Measurements from ENCODE around the gene TANGO6. TPM values are rescaled to one million over a fixed set of nuclear protein-coding genes. Genes with fewer than 3 reads are reported as not detected.

TANGO6 gene
- total and polyA plus RNA-seq, 2 of the 8 experiments (the other 6 are each of a cell fraction or from before 2014, with no cell fraction given) = 5.0 to 19.5 TPM

GRCh38 chr16:69039333-69039941, 196.1 kb downstream of the TANGO6 start:
- no peak overlapping the region for H3K56ac ChIP-seq (replicated peaks; ENCODE audit: insufficient read length, low read depth, low read length)
- H2BK120ac ChIP-seq (replicated peaks; ENCODE audit: low read depth, low read length) = no peak overlapping the region
- no peak overlapping the region for H3K18ac ChIP-seq (ENCODE audit: extremely low read depth, low read length)
- no peak overlapping the region for H3K4me2 ChIP-seq (ENCODE audit: insufficient read depth in 1 of 2, low read depth in 2 of 2, low read length in 2 of 2)
- no peak overlapping the region for H4K91ac ChIP-seq (replicated peaks; ENCODE audit: insufficient read length, low read length)
- no peak overlapping the region for H2BK12ac ChIP-seq (ENCODE audit: low read depth, low read length)
- DNase-seq (ENCODE audit: low read depth in 1 of 2, low spot score in 2 of 2) = no peak
- H2BK20ac ChIP-seq (ENCODE audit: low read length) = no peak overlapping the region
- no peak overlapping the region for H3K27ac ChIP-seq (ENCODE audit: low read depth, low read length)
- no peak overlapping the region; a peak in 1 of 7 replicates for H3K9ac ChIP-seq (replicated peaks in 1 of 4; ENCODE audit: extremely low read depth in 1 of 4, low read depth in 3 of 4, low read length in 3 of 4)
- H3K14ac ChIP-seq (ENCODE audit: insufficient read length) = no peak overlapping the region
- H4K20me1 ChIP-seq (replicated peaks in 1 of 2; ENCODE audit: control insufficient read depth in 1 of 2, insufficient read depth in 2 of 2, low read length in 2 of 2) = no peaks in the 10 kb centered on the region
- no peaks in the 10 kb centered on the region for H3K23me2 ChIP-seq (ENCODE audit: low read depth, low read length)
- H2AK5ac ChIP-seq (ENCODE audit: low read depth, low read length) = no peak overlapping the region
- peaks cover 0 to 12% (median 2%) of the 10 kb centered on the region in 4 experiments; a peak in 2 of 8 replicates for H3K36me3 ChIP-seq (ENCODE audit: control insufficient read depth in 2 of 4, insufficient read depth in 4 of 4, low read length in 3 of 4)
- no peak overlapping the region for H2AFZ ChIP-seq (ENCODE audit: low read length)
- no peak overlapping the region for H3K4me3 ChIP-seq (ENCODE audit: extremely low read depth in 1 of 4, insufficient read depth in 2 of 4, low read depth in 3 of 4, low read length in 4 of 4)
- POLR2A ChIA-PET (ENCODE audit: partially characterized antibody) = no interaction called here
- TF ChIP-seq HDAC6 (IDR thresholded peaks at IDR 0.05; ENCODE audit: low read depth, low read length) (no peak), POLR2A (IDR thresholded peaks at IDR 0.05; ENCODE audit: control extremely low read depth in 1 of 2, low read depth in 2 of 2, low read length in 2 of 2) (no peak), TCF12 (IDR thresholded peaks at IDR 0.05; ENCODE audit: low read depth, low read length) (no peak), EZH2 (IDR thresholded peaks at IDR 0.05; ENCODE audit: low read depth, low read length, severe bottlenecking) (no peak), NRF1 (IDR thresholded peaks at IDR 0.05; ENCODE audit: low read depth, low read length) (no peak)
- no peak for FAIRE-seq
- CTCF ChIA-PET (ENCODE audit: partially characterized antibody) = interaction anchor here (1.3 to 3.6 kb wide), 2 partner anchors 12 kb away, joined by 3 to 26 read pairs; no protein-coding TSS in a partner anchor
- no peak overlapping the region for H3K4ac ChIP-seq (replicated peaks; ENCODE audit: insufficient read length, low read depth, low read length)
- no peaks in the 10 kb centered on the region for H3K79me1 ChIP-seq (ENCODE audit: low read depth, low read length)
- no peak overlapping the region for H2BK5ac ChIP-seq (ENCODE audit: low read depth, low read length)
- H3K9me3 ChIP-seq (ENCODE audit: insufficient read depth in 2 of 2, low read depth in 1 of 2, low read length in 1 of 2) = peaks cover 2 to 8% of the 10 kb centered on the region in 2 experiments; a peak in 3 of 4 replicates
- H3K79me2 ChIP-seq (ENCODE audit: control insufficient read depth in 1 of 2, insufficient read depth in 2 of 2, low read length in 2 of 2) = no peaks in the 10 kb centered on the region
- no peak overlapping the region for H4K8ac ChIP-seq (ENCODE audit: extremely low read depth, insufficient read depth, low read length)
- H2BK15ac ChIP-seq (ENCODE audit: low read length) = no peak overlapping the region
- H3K27me3 ChIP-seq (replicated peaks in 1 of 4; ENCODE audit: control insufficient read depth in 3 of 4, extremely low read depth in 1 of 4, insufficient read depth in 3 of 4, low read length in 3 of 4) = no peaks in the 10 kb centered on the region
- no peaks in the 10 kb centered on the region for H3K4me1 ChIP-seq (replicated peaks in 1 of 4; ENCODE audit: control insufficient read depth in 3 of 4, insufficient read depth in 4 of 4, low read length in 3 of 4)
- H3K23ac ChIP-seq (ENCODE audit: insufficient read length) = no peak overlapping the region
- no peak overlapping the region for H4K5ac ChIP-seq (ENCODE audit: insufficient read length, low read depth, low read length)
- 96% methylated on average over 4 of the region's 4 CpGs; no CpG with 5 or more reads in 1 of the 2 experiments for WGBS, 2 experiments (ENCODE audit: extremely low coverage in 1 of 2, insufficient coverage in 1 of 2, insufficient read length in 1 of 2, insufficient replicate concordance in 2 of 2, low coverage in 1 of 2, low lambda C conversion rate in 2 of 2, missing lambda C conversion rate in 1 of 2)
